Endodermal cell (in vitro differentiated cells): ENCODE results near the gene WAS. TPM values are rescaled to one million over a fixed set of nuclear protein-coding genes. Genes with fewer than 3 reads are reported as not detected.
"Not testable (repeated sequence)": the region's sequence is repeated elsewhere in the genome, so short reads cannot be mapped to it uniquely, and the experiment has no call there.

Experiments used
- DNase-seq: peaks from one replicate; pipeline ENCODE4 v3.0.0-alpha.2; 2017
- H3K27ac ChIP-seq: 2 replicates; pipeline ENCODE4 v1.5.1; 2013; ENCODE audit warnings: mild to moderate bottlenecking, low read depth, low read length, moderate library complexity
- H3K27me3 ChIP-seq: 2 replicates; pipeline ENCODE4 v1.6.1; 2013; ENCODE audit warnings: mild to moderate bottlenecking, low read length, moderate library complexity; ENCODE audit not compliant: insufficient read depth, control insufficient read depth, poor library complexity, severe bottlenecking
- H3K36me3 ChIP-seq: 2 replicates; pipeline ENCODE4 v1.7.0; 2013; ENCODE audit warnings: mild to moderate bottlenecking, low read length, moderate library complexity; ENCODE audit not compliant: control insufficient read depth, insufficient read depth
- H3K4me1 ChIP-seq: one replicate; pipeline ENCODE4 v1.7.0; 2013; ENCODE audit warnings: low read length; ENCODE audit not compliant: control insufficient read depth, insufficient read depth
- H3K4me3 ChIP-seq: 2 replicates; pipeline ENCODE4 v1.5.1; 2013; ENCODE audit warnings: mild to moderate bottlenecking, low read length, moderate library complexity
- H3K9ac ChIP-seq: 2 replicates; pipeline ENCODE4 v1.6.1; 2013; ENCODE audit warnings: mild to moderate bottlenecking, low read length, moderate library complexity; ENCODE audit not compliant: poor library complexity, severe bottlenecking; ENCODE audit errors: extremely low read depth
- H3K9me3 ChIP-seq: 2 replicates; pipeline ENCODE4 v1.6.1; 2013; ENCODE audit warnings: mild to moderate bottlenecking, low read length, moderate library complexity; ENCODE audit not compliant: control insufficient read depth
- H3K27ac Mint-ChIP-seq: 2 replicates; pipeline ENCODE4 v1.8.0; 2020; ENCODE audit warnings: mixed read lengths
- H3K27me3 Mint-ChIP-seq: 2 replicates; pipeline ENCODE4 v1.8.0; 2021; ENCODE audit warnings: mild to moderate bottlenecking, mixed read lengths; ENCODE audit not compliant: insufficient read depth
- H3K36me3 Mint-ChIP-seq: 2 replicates; pipeline ENCODE4 v1.8.0; 2020; ENCODE audit warnings: low read depth, mixed read lengths
- H3K4me1 Mint-ChIP-seq: 2 replicates; pipeline ENCODE4 v1.8.0; 2020; ENCODE audit warnings: mixed read lengths
- H3K4me3 Mint-ChIP-seq: 2 replicates; pipeline ENCODE4 v1.8.0; 2020; ENCODE audit warnings: mild to moderate bottlenecking, moderate library complexity, mixed read lengths
- H3K9me3 Mint-ChIP-seq: 2 replicates; pipeline ENCODE4 v1.8.0; 2020; ENCODE audit warnings: mild to moderate bottlenecking, mixed read lengths
- WGBS, 2 experiments: methylation state at CpG; one replicate each; pipeline versions ENCODE4 v1.1.5 to v1.1.7; 2013; ENCODE audit warnings: missing lambda C conversion rate in 2 of 2, mixed read lengths in 1 of 2; ENCODE audit not compliant: insufficient coverage in 1 of 2, insufficient read length in 1 of 2; 5-methylcytosine and 5-hydroxymethylcytosine counted together
- total RNA-seq, 2 donors: library from RNA; stranded (reverse); fragmentation: NEBNext Ultra II Directional in 1 of 2; extraction: Animal tissue kit (Norgen Biotek cat#: 25700) in 1 of 2; gene quantifications; 2 replicates in 1 of 2; 3 replicates in 1 of 2; pipeline ENCODE4 v1.2.1, GENCODE V29; 2021
- TF ChIP-seq, protein P1 (sequence below): fragments of 200-600 bp; sonication (generic); conservative IDR thresholded peaks from 2 replicates; pipeline ENCODE4 v1.5.0; 2021; ENCODE audit warnings: antibody characterized with exemption, mild to moderate bottlenecking

WAS gene
- total RNA-seq, 2 donors from 2014 or later, result 0.51 to 0.84 TPM

- WGBS, 2 experiments, result 0% methylated on average over 52 of the region's 67 CpGs; no CpG with 5 or more reads in 1 of the 2 experiments
- Mint-ChIP-seq H3K27me3 (no peaks in the 10 kb centered on the region), H3K9me3 (peaks cover 60% of the 10 kb centered on the region), H3K27ac (peak overlapping the region; percentile 92), H3K36me3 (no peaks in the 10 kb centered on the region), H3K4me1 (peaks cover 11% of the 10 kb centered on the region), H3K4me3 (peak overlapping the region; percentile 78)
- Histone ChIP-seq H3K36me3 (no peaks in the 10 kb centered on the region), H3K9ac (peak overlapping the region; percentile 38), H3K9me3 (no peaks in the 10 kb centered on the region), H3K4me1 (no peaks in the 10 kb centered on the region), H3K4me3 (peak overlapping the region; percentile 86), H3K27me3 (no peaks in the 10 kb centered on the region), H3K27ac (peak overlapping the region; percentile 32)
- DNase-seq, result peak; percentile 96
- TF ChIP-seq, protein P1, sequence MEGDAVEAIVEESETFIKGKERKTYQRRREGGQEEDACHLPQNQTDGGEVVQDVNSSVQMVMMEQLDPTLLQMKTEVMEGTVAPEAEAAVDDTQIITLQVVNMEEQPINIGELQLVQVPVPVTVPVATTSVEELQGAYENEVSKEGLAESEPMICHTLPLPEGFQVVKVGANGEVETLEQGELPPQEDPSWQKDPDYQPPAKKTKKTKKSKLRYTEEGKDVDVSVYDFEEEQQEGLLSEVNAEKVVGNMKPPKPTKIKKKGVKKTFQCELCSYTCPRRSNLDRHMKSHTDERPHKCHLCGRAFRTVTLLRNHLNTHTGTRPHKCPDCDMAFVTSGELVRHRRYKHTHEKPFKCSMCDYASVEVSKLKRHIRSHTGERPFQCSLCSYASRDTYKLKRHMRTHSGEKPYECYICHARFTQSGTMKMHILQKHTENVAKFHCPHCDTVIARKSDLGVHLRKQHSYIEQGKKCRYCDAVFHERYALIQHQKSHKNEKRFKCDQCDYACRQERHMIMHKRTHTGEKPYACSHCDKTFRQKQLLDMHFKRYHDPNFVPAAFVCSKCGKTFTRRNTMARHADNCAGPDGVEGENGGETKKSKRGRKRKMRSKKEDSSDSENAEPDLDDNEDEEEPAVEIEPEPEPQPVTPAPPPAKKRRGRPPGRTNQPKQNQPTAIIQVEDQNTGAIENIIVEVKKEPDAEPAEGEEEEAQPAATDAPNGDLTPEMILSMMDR, result no peak
Observed at GRCh38 chrX:48676106-48676892, 7.3 kb upstream of the WAS start.

DNA sequence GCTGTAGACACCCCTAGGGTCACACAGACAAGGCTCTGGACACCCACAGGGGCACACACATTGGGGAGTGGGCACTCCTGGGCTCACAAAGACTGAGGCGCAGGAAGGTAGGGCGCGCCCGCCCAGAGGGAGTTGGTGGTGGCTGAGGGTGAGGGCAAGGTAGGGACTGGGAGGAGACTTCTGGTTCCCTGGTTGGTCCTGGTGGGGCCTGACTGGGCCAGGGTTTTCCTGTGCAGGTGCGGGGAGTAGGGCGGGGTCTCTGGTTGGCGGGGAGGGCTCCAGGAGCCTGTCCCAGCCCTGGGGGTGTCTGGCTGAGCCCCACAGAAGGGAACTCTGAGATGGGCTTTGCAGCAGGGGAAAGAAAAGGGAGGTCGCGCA, 6.7 kb upstream of the WAS start:
- Histone ChIP-seq H3K4me3 (peak overlapping the region; percentile 78), H3K9me3 (no peaks in the 10 kb centered on the region), H3K4me1 (no peaks in the 10 kb centered on the region), H3K36me3 (no peaks in the 10 kb centered on the region), H3K9ac (peak overlapping the region; percentile 25), H3K27me3 (no peaks in the 10 kb centered on the region), H3K27ac (no peak overlapping the region)
- Mint-ChIP-seq H3K9me3 (peaks cover 65% of the 10 kb centered on the region), H3K36me3 (no peaks in the 10 kb centered on the region), H3K27ac (peak overlapping the region; percentile 79), H3K4me1 (peaks cover 11% of the 10 kb centered on the region), H3K27me3 (no peaks in the 10 kb centered on the region), H3K4me3 (peak overlapping the region; percentile 78)
- DNase-seq, result peak; percentile 72
- TF ChIP-seq, protein P1, result no peak
- 11 to 20% methylated on average over 2 to 7 of the region's 9 CpGs for WGBS, 2 experiments

DNA sequence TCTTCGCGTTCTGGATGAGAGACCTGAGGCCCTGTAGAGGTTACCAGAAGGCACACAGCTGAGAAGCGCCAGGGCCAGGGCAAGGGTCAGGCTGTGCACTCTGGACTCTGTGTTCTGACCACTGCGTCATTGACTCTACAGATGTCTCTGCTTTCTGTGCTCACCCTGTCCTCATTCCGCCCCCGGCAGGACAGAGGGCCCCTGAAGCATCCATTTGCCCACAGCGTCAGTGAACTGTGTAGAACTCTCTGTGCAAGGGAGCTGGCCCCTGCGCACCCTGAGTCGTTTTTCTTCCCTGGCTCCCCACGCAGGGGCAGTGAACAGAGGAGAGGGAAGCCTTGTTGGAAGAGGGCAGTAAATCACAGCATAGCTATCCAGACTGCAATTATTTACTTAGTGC, 6.1 kb upstream of the WAS start:
- Histone ChIP-seq H3K9me3 (no peaks in the 10 kb centered on the region), H3K27me3 (no peaks in the 10 kb centered on the region), H3K4me3 (peak overlapping the region; percentile 78), H3K36me3 (no peaks in the 10 kb centered on the region), H3K27ac (no peak overlapping the region), H3K9ac (no peak overlapping the region), H3K4me1 (no peaks in the 10 kb centered on the region)
- Mint-ChIP-seq H3K4me1 (peaks cover 11% of the 10 kb centered on the region), H3K27me3 (no peaks in the 10 kb centered on the region), H3K36me3 (no peaks in the 10 kb centered on the region), H3K9me3 (peaks cover 68% of the 10 kb centered on the region), H3K27ac (peak overlapping the region; percentile 79), H3K4me3 (peak overlapping the region; percentile 78)
- TF ChIP-seq, protein P1, result no peak
- DNase-seq, result no peak
- 70 to 86% methylated on average over 2 to 9 of the region's 10 CpGs for WGBS, 2 experiments

DNA sequence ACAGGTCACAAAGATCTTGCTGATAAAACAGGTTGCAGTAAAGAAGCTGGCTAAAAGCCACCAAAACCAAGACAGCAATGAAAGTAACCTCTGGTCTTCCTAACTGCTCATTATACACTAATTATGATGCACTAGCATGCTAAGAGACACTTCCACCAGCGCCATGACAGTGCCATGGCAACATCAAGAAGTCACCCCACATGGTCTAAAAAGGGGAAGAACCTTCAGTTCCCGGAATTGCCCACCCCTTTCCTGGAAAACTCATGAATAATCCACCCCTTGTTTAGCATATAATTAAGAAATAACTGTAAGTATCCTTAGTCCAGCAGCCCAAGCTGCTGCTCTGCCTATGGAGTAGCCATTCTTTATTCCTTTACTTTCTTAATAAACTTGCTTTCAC, 3.1 kb upstream of the WAS start:
- 72% methylated on average over 2 of the region's 2 CpGs; no CpG with 5 or more reads in 1 of the 2 experiments for WGBS, 2 experiments
- H3K9me3 Mint-ChIP-seq, result peaks cover 75% of the 10 kb centered on the region

GRCh38 chrX:48680925-48681324, 2.7 kb upstream of the WAS start:
- Mint-ChIP-seq H3K9me3 (peaks cover 73% of the 10 kb centered on the region), H3K4me1 (peaks cover 11% of the 10 kb centered on the region)
- not testable (repeated sequence) for H3K27me3 Mint-ChIP-seq, H3K4me3 ChIP-seq, H3K27me3 ChIP-seq, H3K36me3 Mint-ChIP-seq, H3K4me3 Mint-ChIP-seq, H3K4me1 ChIP-seq, H3K36me3 ChIP-seq, H3K27ac Mint-ChIP-seq, H3K9me3 ChIP-seq, H3K27ac ChIP-seq, H3K9ac ChIP-seq, DNase-seq
- 92% methylated on average over 6 of the region's 6 CpGs; no CpG with 5 or more reads in 1 of the 2 experiments for WGBS, 2 experiments

More for the DNA sequence above, 3.1 kb upstream of the WAS start:
- H3K27ac ChIP-seq, H3K27ac Mint-ChIP-seq, H3K4me3 Mint-ChIP-seq, H3K9ac ChIP-seq, H3K4me3 ChIP-seq, H3K36me3 Mint-ChIP-seq, H3K27me3 ChIP-seq, H3K9me3 ChIP-seq, H3K4me1 ChIP-seq, DNase-seq, H3K27me3 Mint-ChIP-seq, H3K36me3 ChIP-seq: not testable (repeated sequence)
- H3K4me1 Mint-ChIP-seq, result peaks cover 11% of the 10 kb centered on the region
